Tibial artery (tissue), 4 donors: ENCODE measurements around the gene PLEK2.
"Not testable (repeated sequence)": the region's sequence is repeated elsewhere in the genome, so short reads cannot be mapped to it uniquely, and the experiment has no call there.

Source experiments
- DNase-seq, 2 donors: peaks; one replicate each; pipeline ENCODE4 v3.0.0-alpha.2; 2019
- H3K27ac ChIP-seq, 2 donors: fragments of 200-600 bp; sonication (generic) in 1 of 2; 1 replicate in 1 of 2; 2 replicates in 1 of 2; pipeline ENCODE4 v1.5.1; 2018 to 2019; ENCODE audit warnings: mild to moderate bottlenecking in 1 of 2
- H3K27me3 ChIP-seq, 2 donors: fragments of 200-600 bp; sonication (generic) in 1 of 2; one replicate each; pipeline versions ENCODE4 v1.5.1 to v1.6.0; 2016 to 2019
- H3K36me3 ChIP-seq, 3 donors: fragments of 200-600 bp; sonication (generic) in 2 of 3; one replicate each; pipeline ENCODE4 v1.5.1; 2016 to 2019; ENCODE audit warnings: mild to moderate bottlenecking in 2 of 3
- H3K4me1 ChIP-seq, 4 donors: fragments of 200-600 bp; sonication (generic) in 2 of 4; 1 replicate in 3 of 4; 2 replicates in 1 of 4; pipeline ENCODE4 v1.5.1; 2016 to 2019
- H3K4me3 ChIP-seq, 2 donors: fragments of 200-600 bp; sonication (generic) in 1 of 2; 1 replicate in 1 of 2; 2 replicates in 1 of 2; pipeline ENCODE4 v1.5.1; 2018 to 2019; ENCODE audit warnings: mild to moderate bottlenecking in 2 of 2
- H3K9me3 ChIP-seq, 3 donors: fragments of 200-600 bp; sonication (generic) in 1 of 3; one replicate each; pipeline ENCODE4 v1.5.1; 2016 to 2019
- CTCF ChIP-seq, 2 experiments: fragments of 200-600 bp in 1 of 2; fragments of 450-650 bp in 1 of 2; IDR thresholded peaks; one replicate each; pipeline ENCODE4 v1.5.1; 2017 to 2019; ENCODE audit warnings: antibody characterized with exemption in 2 of 2, mild to moderate bottlenecking in 1 of 2, moderate library complexity in 1 of 2
- intact Hi-C: fragments of 100-400 bp; cut with DNase I; formaldehyde crosslinking; loops from one replicate; pipeline ENCODE4 v1.15.0; 2023; ENCODE audit warnings: low total_unique reads

The PLEK2 gene

DNA sequence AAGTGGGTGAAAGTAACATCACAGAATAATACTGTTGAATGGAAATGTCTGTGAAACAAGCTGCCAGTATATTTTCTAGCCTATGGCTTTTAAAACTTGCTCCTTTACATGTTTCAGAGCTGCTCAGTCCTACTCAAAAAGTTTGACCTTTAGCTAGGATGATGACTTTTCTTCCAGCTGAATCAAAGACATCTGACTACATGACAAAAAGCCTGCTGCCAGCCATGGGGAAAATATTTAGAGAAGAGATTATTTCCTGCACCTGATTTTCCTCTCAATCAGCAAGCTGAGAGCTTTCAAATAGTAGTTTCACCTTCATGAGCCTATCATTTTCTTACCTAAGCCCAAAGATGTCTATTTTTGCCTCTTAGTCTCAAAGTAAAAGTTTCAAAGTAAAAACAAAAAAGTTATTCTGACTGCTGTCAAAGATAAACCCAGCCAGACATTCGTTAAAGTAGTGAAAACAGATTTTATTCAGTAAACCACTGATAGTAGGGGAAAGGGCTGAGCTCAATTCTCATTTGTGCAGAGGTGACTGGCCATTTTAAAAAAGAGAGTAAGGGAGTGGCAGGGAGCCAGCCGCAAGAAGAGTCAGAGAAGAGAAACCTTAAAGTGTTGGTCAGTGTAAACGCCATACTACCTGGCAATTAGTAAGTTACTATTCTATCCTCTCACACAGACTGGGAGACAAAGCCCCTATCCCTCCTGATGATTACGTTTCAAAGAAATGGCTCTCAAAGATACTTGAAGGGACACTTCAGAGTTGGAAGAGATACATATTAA is 54.6 kb downstream of the PLEK2 start:
- Histone ChIP-seq H3K27ac (no peak overlapping the region), H3K4me3 (no peak overlapping the region)
- intact Hi-C loops = no loop called here

GRCh38 chr14:67352055-67352454 is 59.9 kb downstream of the PLEK2 start:
- Histone ChIP-seq H3K4me3 (no peak overlapping the region), H3K27me3 (no peaks in the 10 kb centered on the region), H3K27ac (no peak overlapping the region), H3K36me3 (peaks cover 36 to 47% (median 40%) of the 10 kb centered on the region in 3 donors), H3K4me1 (peaks cover 0 to 9% (median 2%) of the 10 kb centered on the region in 4 donors), H3K9me3 (no peaks in the 10 kb centered on the region)
- DNase-seq = no peak
- intact Hi-C loops = no loop called here
- no peak for TF ChIP-seq CTCF (IDR thresholded peaks at IDR 0.05)

More for the DNA sequence above, 54.6 kb downstream of the PLEK2 start:
- no peak for DNase-seq
- Histone ChIP-seq H3K4me1 (peaks cover 6 to 47% (median 36%) of the 10 kb centered on the region in 4 donors), H3K36me3 (peaks cover 0 to 2% (median 0%) of the 10 kb centered on the region in 3 donors), H3K27me3 (no peaks in the 10 kb centered on the region), H3K9me3 (no peaks in the 10 kb centered on the region)
- TF ChIP-seq CTCF (IDR thresholded peaks at IDR 0.05) = no peak

- Histone ChIP-seq H3K36me3 (peaks cover 69 to 86% (median 81%) of the 10 kb centered on the region in 3 donors), H3K4me3 (no peak overlapping the region), H3K9me3 (no peaks in the 10 kb centered on the region), H3K27me3 (no peaks in the 10 kb centered on the region), H3K27ac (no peak overlapping the region), H3K4me1 (no peaks in the 10 kb centered on the region)
- intact Hi-C loops = no loop called here
- no peak for DNase-seq
- no peak for TF ChIP-seq CTCF (IDR thresholded peaks at IDR 0.05)
Measured at GRCh38 chr14:67345583-67345982, 66.4 kb downstream of the PLEK2 start.

DNA sequence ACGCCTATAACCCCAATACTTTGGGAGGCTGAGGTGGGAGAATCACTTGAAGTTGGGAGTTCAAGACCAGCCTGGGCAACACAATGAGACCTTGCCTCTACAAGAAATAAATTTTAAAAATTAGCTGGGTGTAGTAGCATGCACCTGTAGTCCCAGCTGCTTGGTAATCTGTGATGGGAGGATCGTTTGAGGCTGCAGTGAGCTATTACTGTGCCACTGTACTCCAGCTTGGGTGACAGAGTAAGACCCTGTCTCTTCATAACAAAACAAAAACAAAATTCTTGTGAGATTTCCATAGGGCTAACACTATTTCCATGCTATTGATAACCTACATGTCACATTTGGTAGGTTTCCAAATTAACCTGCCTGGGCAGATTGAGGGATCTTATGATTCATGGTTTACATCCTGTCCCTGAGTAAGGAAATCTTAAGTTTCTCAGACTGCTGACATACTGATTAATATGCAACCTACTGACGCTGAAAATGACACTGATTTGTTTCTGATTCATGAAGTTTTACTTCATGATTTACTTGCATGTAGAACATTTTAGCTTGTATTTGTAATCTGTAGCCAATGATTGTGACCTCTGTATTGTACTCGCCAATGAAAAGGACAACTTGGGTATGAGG is 68.2 kb downstream of the PLEK2 start:
- intact Hi-C loops = no loop called here
- Histone ChIP-seq H3K36me3 (peaks cover 68 to 85% (median 79%) of the 10 kb centered on the region in 3 donors), H3K4me1 (no peaks in the 10 kb centered on the region), H3K27ac (no peak overlapping the region), H3K27me3 (no peaks in the 10 kb centered on the region), H3K4me3 (no peak overlapping the region), H3K9me3 (no peaks in the 10 kb centered on the region)
- DNase-seq = no peak
- TF ChIP-seq CTCF (IDR thresholded peaks at IDR 0.05) = no peak

DNA sequence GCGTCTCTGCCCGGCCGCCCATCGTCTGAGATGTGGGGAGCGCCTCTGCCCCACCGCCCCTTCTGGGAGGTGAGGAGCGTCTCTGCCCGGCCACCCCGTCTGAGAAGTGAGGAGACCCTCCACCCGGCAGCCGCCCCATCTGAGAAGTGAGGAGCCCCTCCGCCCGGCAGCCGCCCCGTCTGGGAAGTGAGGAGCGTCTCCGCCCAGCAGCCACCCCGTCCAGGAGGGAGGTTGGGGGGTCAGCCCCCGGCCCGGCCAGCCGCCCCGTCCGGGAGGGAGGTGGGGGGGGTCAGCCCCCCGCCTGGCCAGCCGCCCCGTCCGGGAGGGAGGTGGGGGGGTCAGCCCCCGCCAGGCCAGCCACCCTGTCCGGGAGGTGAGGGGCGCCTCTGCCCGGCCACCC is 70.7 kb downstream of the PLEK2 start:
- H3K36me3 ChIP-seq = peaks cover 73 to 84% (median 74%) of the 10 kb centered on the region in 3 donors
- intact Hi-C loops, H3K27ac ChIP-seq, DNase-seq, H3K4me3 ChIP-seq, H3K4me1 ChIP-seq, H3K27me3 ChIP-seq, H3K9me3 ChIP-seq: not testable (repeated sequence)
